Mononuclear cell (primary cell): ENCODE results near the gene DNAJC15. TPM values are rescaled to one million over a fixed set of nuclear protein-coding genes. Genes with fewer than 3 reads are reported as not detected.

Experiments
- H3K27me3 ChIP-seq: 2 replicates; pipeline ENCODE4 v1.6.0; 2011; ENCODE audit warnings: low read length, control low read depth; ENCODE audit not compliant: insufficient read depth
- H3K4me1 ChIP-seq: 2 replicates; pipeline ENCODE4 v1.5.1; 2011; ENCODE audit warnings: mild to moderate bottlenecking, low read length, control low read depth; ENCODE audit not compliant: insufficient read depth
- H3K4me3 ChIP-seq: 2 replicates; pipeline ENCODE4 v1.5.1; 2011; ENCODE audit warnings: mild to moderate bottlenecking, low read length, moderate library complexity
- H3K9me3 ChIP-seq: 2 replicates; pipeline ENCODE4 v1.5.1; 2011; ENCODE audit warnings: low read depth, mild to moderate bottlenecking, control low read depth, low read length
- total RNA-seq: library from RNA; depleted of rRNA; stranded (reverse); fragments of >200 nt; gene quantifications from one replicate; pipeline ENCODE4 v1.2.3, GENCODE V29; 2012

DNAJC15 gene
- total RNA-seq, 1 donor = 11.1 TPM

GRCh38 chr13:42994878-42995277, 28.5 kb upstream of the DNAJC15 start:
- Histone ChIP-seq H3K4me1 (peaks cover 30% of the 10 kb centered on the region), H3K27me3 (no peaks in the 10 kb centered on the region), H3K9me3 (no peaks in the 10 kb centered on the region), H3K4me3 (no peak overlapping the region)

DNA sequence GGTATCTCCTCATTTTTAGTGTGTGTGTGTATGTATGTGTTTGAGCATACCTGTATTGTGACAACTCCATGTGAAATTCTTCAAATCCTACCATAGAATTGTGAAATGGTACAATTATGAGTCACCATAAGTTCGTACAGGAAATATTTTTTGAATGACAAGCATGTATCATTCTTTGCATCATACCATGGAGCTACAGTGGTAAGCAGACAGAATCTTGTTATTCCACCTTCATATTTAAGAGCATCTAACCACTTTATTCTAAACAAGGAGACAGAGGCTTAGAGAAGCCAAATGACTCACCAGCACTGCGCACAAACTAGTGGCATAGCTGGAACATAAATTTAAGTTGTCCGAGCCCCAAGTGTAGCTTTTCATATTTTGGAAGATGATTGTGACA, 26.8 kb upstream of the DNAJC15 start:
- H3K9me3 ChIP-seq = no peaks in the 10 kb centered on the region
- no peak overlapping the region for H3K4me3 ChIP-seq
- no peaks in the 10 kb centered on the region for H3K27me3 ChIP-seq
- H3K4me1 ChIP-seq = peaks cover 16% of the 10 kb centered on the region

DNA sequence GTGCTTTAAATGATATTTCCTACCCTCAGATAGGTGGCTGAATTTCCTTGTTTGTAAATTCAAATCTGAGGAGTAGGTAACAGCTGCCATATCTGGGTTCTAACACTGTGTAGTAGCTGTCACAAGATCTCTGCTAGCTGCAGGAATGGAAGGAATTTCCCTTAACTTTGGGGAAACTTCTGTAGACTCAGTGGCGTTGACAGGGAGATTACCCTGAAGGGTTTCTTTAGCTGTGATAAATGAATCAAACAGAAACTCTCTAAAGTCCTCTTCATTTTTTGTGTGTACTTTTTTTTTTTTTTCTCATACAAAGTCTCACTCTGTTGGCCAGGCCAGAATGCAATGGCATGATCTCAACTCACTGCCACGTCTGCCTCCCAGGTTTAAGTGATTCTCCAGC, 26.0 kb upstream of the DNAJC15 start:
- H3K9me3 ChIP-seq = no peaks in the 10 kb centered on the region
- H3K4me1 ChIP-seq = peaks cover 15% of the 10 kb centered on the region
- no peak overlapping the region for H3K4me3 ChIP-seq
- no peaks in the 10 kb centered on the region for H3K27me3 ChIP-seq

GRCh38 chr13:42999491-42999890, 23.9 kb upstream of the DNAJC15 start:
- peaks cover 7% of the 10 kb centered on the region for H3K4me1 ChIP-seq
- H3K27me3 ChIP-seq = no peaks in the 10 kb centered on the region
- H3K4me3 ChIP-seq = no peak overlapping the region
- H3K9me3 ChIP-seq = no peaks in the 10 kb centered on the region

DNA sequence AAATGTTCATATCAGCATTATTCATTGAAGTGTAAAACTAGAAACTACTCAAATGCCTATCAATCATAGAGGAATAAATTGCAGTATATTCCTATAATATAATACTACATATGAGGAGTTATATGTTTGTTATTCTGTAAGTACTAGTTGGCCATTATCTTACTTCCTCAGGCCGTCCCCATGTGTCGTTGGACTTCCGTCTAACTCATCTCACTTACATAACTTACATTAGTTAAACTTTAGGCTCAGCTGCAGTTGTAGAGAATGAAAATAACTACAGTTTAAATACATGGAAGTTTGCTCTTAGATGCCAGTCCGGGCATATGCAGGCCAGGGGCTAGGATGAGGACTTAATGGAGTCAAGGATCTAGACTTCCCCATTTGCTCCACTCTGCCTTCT, 22.7 kb upstream of the DNAJC15 start:
- Histone ChIP-seq H3K27me3 (no peaks in the 10 kb centered on the region), H3K9me3 (no peaks in the 10 kb centered on the region), H3K4me3 (no peak overlapping the region), H3K4me1 (peaks cover 7% of the 10 kb centered on the region)

GRCh38 chr13:43002021-43002420, 21.4 kb upstream of the DNAJC15 start:
- Histone ChIP-seq H3K27me3 (no peaks in the 10 kb centered on the region), H3K4me3 (no peak overlapping the region)

DNA sequence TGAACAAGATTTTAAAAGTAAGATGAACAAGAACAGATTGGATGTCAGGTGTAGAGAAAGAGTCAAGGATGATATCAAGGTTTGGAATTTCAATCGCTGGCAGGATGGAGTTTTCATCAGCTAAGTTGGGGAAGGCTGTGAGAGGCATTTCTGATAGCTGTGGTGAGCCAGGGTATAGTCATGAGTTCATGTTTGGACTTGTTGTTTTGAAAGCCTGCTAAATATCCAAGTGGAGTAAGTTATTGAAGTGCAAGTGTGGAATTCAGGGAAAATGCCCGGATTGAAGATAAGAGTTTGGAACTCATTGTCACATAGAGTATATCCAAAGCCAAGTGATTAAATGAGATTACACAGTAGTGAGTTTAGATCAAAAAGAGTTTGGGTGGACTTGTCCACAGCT, 20.4 kb upstream of the DNAJC15 start:
- Histone ChIP-seq H3K9me3 (no peaks in the 10 kb centered on the region), H3K4me3 (no peak overlapping the region), H3K27me3 (no peaks in the 10 kb centered on the region)

More at GRCh38 chr13:43002021-43002420, 21.4 kb upstream of the DNAJC15 start:
- Histone ChIP-seq H3K9me3 (no peaks in the 10 kb centered on the region), H3K4me1 (peaks cover 4% of the 10 kb centered on the region)

GRCh38 chr13:43003729-43004128, 19.7 kb upstream of the DNAJC15 start:
- Histone ChIP-seq H3K4me3 (no peak overlapping the region), H3K9me3 (no peaks in the 10 kb centered on the region), H3K4me1 (peaks cover 4% of the 10 kb centered on the region), H3K27me3 (no peaks in the 10 kb centered on the region)

More for the DNA sequence above, 20.4 kb upstream of the DNAJC15 start:
- H3K4me1 ChIP-seq = peaks cover 4% of the 10 kb centered on the region

GRCh38 chr13:43005460-43006236, 17.7 kb upstream of the DNAJC15 start:
- Histone ChIP-seq H3K27me3 (no peaks in the 10 kb centered on the region), H3K4me1 (peaks cover 4% of the 10 kb centered on the region), H3K9me3 (no peaks in the 10 kb centered on the region), H3K4me3 (no peak overlapping the region)

DNA sequence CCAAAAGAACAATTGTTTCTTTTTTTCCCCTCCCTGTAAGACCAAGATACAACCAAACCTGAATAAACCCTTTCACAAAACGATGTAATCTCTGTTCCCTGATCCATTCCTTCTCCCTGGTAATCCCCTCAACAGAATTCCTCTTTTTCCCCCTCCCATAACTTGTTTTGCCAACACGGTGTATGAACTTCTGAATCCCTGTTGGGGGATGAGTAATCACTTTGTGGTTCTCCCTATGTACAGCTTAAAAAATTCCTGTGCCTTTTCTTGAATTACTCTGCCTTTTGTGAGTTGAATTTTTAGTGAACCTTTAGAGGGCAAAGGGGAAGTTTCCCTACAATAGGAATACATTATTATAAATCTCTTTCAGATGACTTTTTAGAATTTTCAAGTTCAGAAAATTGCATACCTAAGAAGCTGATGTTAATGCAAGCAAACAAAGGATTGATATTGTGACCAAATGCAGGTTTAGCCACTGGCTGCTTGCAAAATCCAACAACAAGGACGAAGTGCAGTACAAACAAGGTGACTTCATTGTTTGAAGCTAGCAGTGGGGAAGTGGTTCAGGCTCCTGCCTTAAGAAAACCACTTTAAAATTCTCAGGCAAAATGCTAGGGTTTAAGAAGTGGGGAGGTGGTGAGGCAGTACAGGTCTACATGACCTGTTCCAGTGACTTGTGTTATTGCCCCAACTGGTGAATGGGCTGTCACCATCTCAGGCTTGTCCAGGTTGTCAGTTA, 16.3 kb upstream of the DNAJC15 start:
- no peak overlapping the region for H3K4me3 ChIP-seq
- no peaks in the 10 kb centered on the region for H3K9me3 ChIP-seq
- H3K27me3 ChIP-seq = no peaks in the 10 kb centered on the region
- H3K4me1 ChIP-seq = no peaks in the 10 kb centered on the region

- Histone ChIP-seq H3K9me3 (no peaks in the 10 kb centered on the region), H3K27me3 (no peaks in the 10 kb centered on the region), H3K4me1 (no peaks in the 10 kb centered on the region), H3K4me3 (no peak overlapping the region)
Observed at GRCh38 chr13:43008596-43008995, 14.8 kb upstream of the DNAJC15 start.

DNA sequence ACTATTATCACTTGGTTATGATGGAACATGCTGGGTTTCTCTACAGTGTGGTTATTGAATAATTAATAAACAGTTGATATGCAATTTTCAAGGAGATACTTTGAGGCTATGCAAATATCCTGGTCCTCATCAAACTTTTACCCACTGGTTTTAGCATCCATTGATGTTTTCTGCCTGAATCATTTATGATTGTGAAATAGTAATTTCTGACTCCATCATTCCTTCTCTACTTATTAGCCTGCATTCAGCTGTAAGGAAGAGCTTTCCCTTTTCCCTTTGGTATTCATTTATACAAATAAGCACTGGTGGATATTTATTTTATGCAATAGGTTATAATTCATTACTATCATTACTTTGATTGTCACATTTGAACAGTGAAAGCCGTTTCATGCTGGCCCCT, 13.9 kb upstream of the DNAJC15 start:
- Histone ChIP-seq H3K4me1 (no peaks in the 10 kb centered on the region), H3K4me3 (no peak overlapping the region), H3K9me3 (no peaks in the 10 kb centered on the region), H3K27me3 (no peaks in the 10 kb centered on the region)

- Histone ChIP-seq H3K4me3 (no peak overlapping the region), H3K4me1 (no peaks in the 10 kb centered on the region), H3K9me3 (no peaks in the 10 kb centered on the region), H3K27me3 (no peaks in the 10 kb centered on the region)
Observed at GRCh38 chr13:43014162-43014561, 9.2 kb upstream of the DNAJC15 start.

- no peaks in the 10 kb centered on the region for H3K27me3 ChIP-seq
- no peak overlapping the region for H3K4me3 ChIP-seq
- H3K9me3 ChIP-seq = no peaks in the 10 kb centered on the region
- H3K4me1 ChIP-seq = no peaks in the 10 kb centered on the region
Observed at GRCh38 chr13:43016226-43016625, 7.2 kb upstream of the DNAJC15 start.

DNA sequence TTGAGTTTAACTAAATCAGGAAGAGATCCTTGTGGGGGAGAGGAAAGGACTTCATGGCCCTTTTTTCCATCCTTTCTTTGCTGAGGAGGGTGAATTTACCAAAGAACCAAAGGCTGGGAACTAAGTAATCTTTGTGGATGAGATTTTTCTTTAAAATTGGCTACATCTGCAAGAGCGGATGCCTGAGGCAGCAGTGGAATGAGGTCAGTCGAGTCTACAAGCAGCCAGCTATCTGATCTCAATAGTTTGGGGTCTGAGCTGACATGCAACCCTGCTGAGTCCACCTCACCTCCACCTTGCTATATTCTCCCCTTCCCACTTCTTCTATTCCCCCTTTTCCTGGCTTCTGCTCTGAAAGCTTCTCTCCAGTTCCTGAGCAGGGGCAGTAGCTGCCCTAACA, 3.6 kb upstream of the DNAJC15 start:
- no peaks in the 10 kb centered on the region for H3K27me3 ChIP-seq
- H3K4me1 ChIP-seq = peaks cover 16% of the 10 kb centered on the region
- H3K9me3 ChIP-seq = no peaks in the 10 kb centered on the region
- no peak overlapping the region for H3K4me3 ChIP-seq

GRCh38 chr13:43020794-43021193, 2.6 kb upstream of the DNAJC15 start:
- no peaks in the 10 kb centered on the region for H3K9me3 ChIP-seq
- H3K4me1 ChIP-seq = peaks cover 25% of the 10 kb centered on the region
- H3K4me3 ChIP-seq = no peak overlapping the region
- no peaks in the 10 kb centered on the region for H3K27me3 ChIP-seq
